Breast epithelium (tissue), 3 donors: ENCODE results near the gene MXRA7.
A peak's percentile ranks its signal among the peaks of the same experiment; 100 is the strongest.

ENCODE experiments used
- POLR2A ChIP-seq: fragments of 450-650 bp; IDR thresholded peaks from one replicate; pipeline ENCODE4 v1.6.1; 2016; ENCODE audit warnings: antibody characterized with exemption, mild to moderate bottlenecking, moderate library complexity
- POLR2AphosphoS5 ChIP-seq, 3 donors: sonication (generic); formaldehyde crosslinking; IDR thresholded peaks; one replicate each; pipeline ENCODE4 v1.6.1; 2017; ENCODE audit warnings: antibody characterized with exemption in 3 of 3
- TF ChIP-seq, protein P1 (sequence below), 3 donors: fragments of 450-650 bp; IDR thresholded peaks; one replicate each; pipeline ENCODE4 v1.5.1; 2016 to 2017; ENCODE audit warnings: antibody characterized with exemption in 3 of 3, mild to moderate bottlenecking in 3 of 3, moderate library complexity in 3 of 3

DNA sequence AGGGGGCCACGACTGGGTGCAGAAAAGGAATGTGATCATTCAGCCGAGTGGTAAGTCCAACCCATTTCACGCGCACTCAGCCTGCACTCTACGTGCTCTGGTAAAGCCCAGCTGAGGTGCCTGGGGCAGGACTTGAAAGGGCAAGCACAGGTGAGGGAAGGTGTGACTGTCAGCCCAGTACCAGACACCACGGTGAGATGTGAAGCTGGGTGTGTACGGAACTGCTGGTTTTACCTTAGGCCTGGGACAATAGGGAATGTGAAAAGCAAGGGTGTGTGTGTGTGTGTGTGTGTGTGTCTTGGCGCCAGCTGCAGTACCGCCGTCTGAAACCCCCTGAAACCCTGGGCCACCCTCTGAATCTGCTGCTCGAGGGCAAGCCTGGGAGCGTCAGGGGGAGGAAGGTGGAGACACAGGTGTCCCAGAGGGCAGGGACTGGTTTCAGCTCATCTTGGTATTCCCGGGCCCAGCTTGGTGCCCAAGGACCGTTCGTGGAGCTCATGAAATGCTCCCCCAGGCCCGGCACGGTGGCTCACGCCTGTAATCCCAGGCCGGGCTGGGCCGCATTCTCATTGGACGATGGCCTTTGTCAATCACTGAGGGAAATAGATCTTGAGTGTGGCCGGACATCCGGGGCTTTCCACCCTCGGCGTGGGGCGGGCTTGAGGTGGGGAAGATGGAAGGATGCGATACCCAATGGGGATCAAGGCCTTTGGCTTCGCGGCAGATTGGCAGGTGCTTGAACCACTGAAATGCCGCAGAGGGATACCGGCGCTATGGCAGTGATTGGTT is 39.4 kb downstream of the MXRA7 start:
- TF ChIP-seq, protein P1, sequence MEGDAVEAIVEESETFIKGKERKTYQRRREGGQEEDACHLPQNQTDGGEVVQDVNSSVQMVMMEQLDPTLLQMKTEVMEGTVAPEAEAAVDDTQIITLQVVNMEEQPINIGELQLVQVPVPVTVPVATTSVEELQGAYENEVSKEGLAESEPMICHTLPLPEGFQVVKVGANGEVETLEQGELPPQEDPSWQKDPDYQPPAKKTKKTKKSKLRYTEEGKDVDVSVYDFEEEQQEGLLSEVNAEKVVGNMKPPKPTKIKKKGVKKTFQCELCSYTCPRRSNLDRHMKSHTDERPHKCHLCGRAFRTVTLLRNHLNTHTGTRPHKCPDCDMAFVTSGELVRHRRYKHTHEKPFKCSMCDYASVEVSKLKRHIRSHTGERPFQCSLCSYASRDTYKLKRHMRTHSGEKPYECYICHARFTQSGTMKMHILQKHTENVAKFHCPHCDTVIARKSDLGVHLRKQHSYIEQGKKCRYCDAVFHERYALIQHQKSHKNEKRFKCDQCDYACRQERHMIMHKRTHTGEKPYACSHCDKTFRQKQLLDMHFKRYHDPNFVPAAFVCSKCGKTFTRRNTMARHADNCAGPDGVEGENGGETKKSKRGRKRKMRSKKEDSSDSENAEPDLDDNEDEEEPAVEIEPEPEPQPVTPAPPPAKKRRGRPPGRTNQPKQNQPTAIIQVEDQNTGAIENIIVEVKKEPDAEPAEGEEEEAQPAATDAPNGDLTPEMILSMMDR (IDR thresholded peaks at IDR 0.05) = peak in 1 of 3 donors; percentile 8
- TF ChIP-seq POLR2A = peak; percentile 18
- peak in 2 of 3 donors; percentile 83 to 84 for TF ChIP-seq POLR2AphosphoS5 (IDR thresholded peaks at IDR 0.05)
